IMR-90 (cell line): ENCODE data around the gene ZNF544. TPM values are rescaled to one million over a fixed set of nuclear protein-coding genes. Genes with fewer than 3 reads are reported as not detected.
A peak's percentile ranks its signal among the peaks of the same experiment; 100 is the strongest.

Source experiments
- ATAC-seq: fragments of 200-7000 bp; cut with Tn5 transposase; 2 replicates; pipeline ENCODE4 v1.9.1; 2020; ENCODE audit warnings: low read depth, mild to moderate bottlenecking, moderate library complexity
- BruUV-seq: library from RNA; stranded (reverse); fragments of 400-500 nt; replicated peaks from 2 replicates; lab custom pipeline; 2021; lab: Mats Ljungman, UMichigan
- CTCF ChIA-PET: fragments of 300-600 bp; formaldehyde crosslinking; extraction: SDS; loops from one replicate; lab custom pipeline; 2021; ENCODE audit warnings: antibody characterized with exemption; lab: Yijun Ruan, JAX
- POLR2A ChIA-PET: fragments of 300-600 bp; sonication (Branson Sonifier 250); formaldehyde crosslinking; loops from one replicate; lab custom pipeline; 2022; ENCODE audit warnings: antibody characterized with exemption; ENCODE audit not compliant: unreplicated experiment; lab: Charles Lee
- DNase-seq: peaks from one replicate; pipeline ENCODE4 v3.0.0; 2013
- H2AFZ ChIP-seq: replicated peaks from 2 replicates; pipeline ENCODE3; 2013; ENCODE audit warnings: low read length, mild to moderate bottlenecking; ENCODE audit not compliant: poor library complexity
- H2AK5ac ChIP-seq: 2 replicates; pipeline ENCODE4 v1.6.1; 2013; ENCODE audit warnings: low read depth, low read length, inconsistent platforms
- H2AK9ac ChIP-seq: replicated peaks from 2 replicates; pipeline ENCODE3; 2013; ENCODE audit warnings: mild to moderate bottlenecking, low read depth, low read length, moderate library complexity; ENCODE audit not compliant: poor library complexity
- H2BK120ac ChIP-seq: 2 replicates; pipeline ENCODE4 v1.6.1; 2013; ENCODE audit warnings: low read depth, low read length, inconsistent platforms
- H2BK15ac ChIP-seq: 3 replicates; pipeline ENCODE4 v1.6.1; 2013; ENCODE audit warnings: low read depth, low read length, inconsistent platforms
- H2BK20ac ChIP-seq: 2 replicates; pipeline ENCODE4 v1.6.1; 2013; ENCODE audit warnings: low read depth, mild to moderate bottlenecking, inconsistent platforms, low read length, moderate library complexity
- H2BK5ac ChIP-seq: 2 replicates; pipeline ENCODE4 v1.6.1; 2013; ENCODE audit warnings: mild to moderate bottlenecking, low read depth, low read length, inconsistent platforms; ENCODE audit not compliant: poor library complexity, severe bottlenecking
- H3K14ac ChIP-seq: replicated peaks from 2 replicates; pipeline ENCODE4 v1.6.1; 2013; ENCODE audit warnings: low read depth, low read length, inconsistent platforms
- H3K18ac ChIP-seq: 2 replicates; pipeline ENCODE4 v1.6.1; 2013; ENCODE audit warnings: low read depth, low read length, control low read depth
- H3K23ac ChIP-seq: 2 replicates; pipeline ENCODE4 v1.6.1; 2013; ENCODE audit warnings: low read depth, low read length, inconsistent platforms
- H3K27ac ChIP-seq: 2 replicates; pipeline ENCODE4 v1.5.1; 2013; ENCODE audit warnings: mild to moderate bottlenecking, control low read depth, low read length; ENCODE audit not compliant: insufficient read depth
- H3K27me3 ChIP-seq: 2 replicates; pipeline ENCODE4 v1.6.1; 2013; ENCODE audit warnings: low read length; ENCODE audit not compliant: control insufficient read depth, insufficient read depth
- H3K36me3 ChIP-seq: 2 replicates; pipeline ENCODE4 v1.6.1; 2013; ENCODE audit warnings: low read length, mixed read lengths; ENCODE audit not compliant: control insufficient read depth, insufficient read depth
- H3K4ac ChIP-seq: 2 replicates; pipeline ENCODE4 v1.6.1; 2013; ENCODE audit warnings: low read depth, low read length, inconsistent platforms
- H3K4me1 ChIP-seq: 2 replicates; pipeline ENCODE4 v1.6.1; 2013; ENCODE audit warnings: low read length, mixed read lengths; ENCODE audit not compliant: control insufficient read depth, insufficient read depth
- H3K4me2 ChIP-seq: 2 replicates; pipeline ENCODE4 v1.6.1; 2013; ENCODE audit warnings: low read depth, mild to moderate bottlenecking, control low read depth, low read length, moderate library complexity
- H3K4me3 ChIP-seq: 2 replicates; pipeline ENCODE4 v1.5.1; 2013; ENCODE audit warnings: low read depth, mild to moderate bottlenecking, control low read depth, low read length, moderate library complexity; ENCODE audit not compliant: insufficient read depth
- H3K56ac ChIP-seq: 2 replicates; pipeline ENCODE4 v1.6.1; 2013; ENCODE audit warnings: low read length, inconsistent platforms; ENCODE audit not compliant: insufficient read depth; ENCODE audit errors: extremely low read depth
- H3K79me1 ChIP-seq, 2 experiments: 2 replicates each; pipeline ENCODE4 v1.6.1; 2013; ENCODE audit warnings: low read length in 2 of 2, inconsistent platforms in 1 of 2, low read depth in 1 of 2
- H3K9ac ChIP-seq: 2 replicates; pipeline ENCODE4 v1.6.1; 2013; ENCODE audit warnings: low read depth, low read length, control low read depth
- H3K9me1 ChIP-seq: 2 replicates; pipeline ENCODE4 v1.6.1; 2013; ENCODE audit warnings: low read length, inconsistent platforms; ENCODE audit not compliant: insufficient read depth
- H3K9me3 ChIP-seq: 2 replicates; pipeline ENCODE4 v1.6.1; 2013; ENCODE audit warnings: low read length; ENCODE audit not compliant: control insufficient read depth, insufficient read depth
- H4K20me1 ChIP-seq: 2 replicates; pipeline ENCODE4 v1.6.1; 2013; ENCODE audit warnings: low read length, inconsistent platforms; ENCODE audit not compliant: insufficient read depth
- H4K5ac ChIP-seq: 2 replicates; pipeline ENCODE4 v1.6.1; 2013; ENCODE audit warnings: mild to moderate bottlenecking, low read depth, low read length, control low read depth
- H4K8ac ChIP-seq, 2 experiments: 2 replicates each; pipeline ENCODE4 v1.6.1; 2013; ENCODE audit warnings: low read depth in 2 of 2, low read length in 2 of 2, control low read depth in 1 of 2, inconsistent platforms in 1 of 2
- H4K91ac ChIP-seq: 2 replicates; pipeline ENCODE4 v1.6.1; 2013; ENCODE audit warnings: low read depth, low read length, inconsistent platforms; ENCODE audit not compliant: insufficient read depth
- CHD1 ChIP-seq: IDR thresholded peaks from 2 replicates; pipeline ENCODE4 v1.6.1; 2012; ENCODE audit warnings: low read depth, low read length, improper control_type of control experiment
- SMC3 ChIP-seq: fragments of 150-350 bp; IDR thresholded peaks from 2 replicates; pipeline ENCODE4 v1.6.1; 2016; ENCODE audit warnings: low read depth, mild to moderate bottlenecking, antibody characterized with exemption, low read length, moderate library complexity
- WGBS, 2 experiments: methylation state at CpG; one replicate each; pipeline versions ENCODE4 v1.1.5 to v1.1.7; 2013; ENCODE audit warnings: missing lambda C conversion rate in 2 of 2; ENCODE audit not compliant: insufficient read length in 1 of 2; ENCODE audit errors: extremely low coverage in 2 of 2; 5-methylcytosine and 5-hydroxymethylcytosine counted together
- dilution Hi-C: fragments of 300-500 bp; cut with HindIII; formaldehyde crosslinking; loops from one replicate; pipeline ENCODE4 v1.14.3; 2018; ENCODE audit warnings: low sequenced_read_pairs; ENCODE audit not compliant: unreplicated experiment
- in situ Hi-C: fragments of 300-500 bp; cut with MboI; formaldehyde crosslinking; loops from 3 replicates; pipeline ENCODE4 v1.14.3; 2019; ENCODE audit warnings: low sequenced_read_pairs, inconsistent platforms, mixed read lengths
- intact Hi-C: fragments of 100-400 bp; cut with micrococcal nuclease; formaldehyde crosslinking; loops from 2 replicates; pipeline ENCODE4 v1.10.0; 2022
- polyA plus RNA-seq, 3 experiments: library from polyadenylated mRNA; depleted of rRNA; stranded (reverse); fragments of >200 nt; gene quantifications; 2 replicates each; pipeline ENCODE4 v1.2.3, GENCODE V29; 2012; ENCODE audit warnings: low replicate concordance in 1 of 3
- total RNA-seq: library from RNA; depleted of rRNA; stranded (reverse); fragments of >200 nt; gene quantifications from 2 replicates; pipeline ENCODE4 v1.2.3, GENCODE V29; 2012
- TF ChIP-seq, protein P1 (sequence below): conservative IDR thresholded peaks from 2 replicates; pipeline ENCODE4 v1.5.1; 2012; ENCODE audit warnings: mild to moderate bottlenecking, low read depth, low read length, improper control_type of control experiment

The ZNF544 gene
- total and polyA plus RNA-seq, 2 of the 4 experiments (the other 2 are of a cell fraction) = 19.3 to 45.9 TPM

DNA sequence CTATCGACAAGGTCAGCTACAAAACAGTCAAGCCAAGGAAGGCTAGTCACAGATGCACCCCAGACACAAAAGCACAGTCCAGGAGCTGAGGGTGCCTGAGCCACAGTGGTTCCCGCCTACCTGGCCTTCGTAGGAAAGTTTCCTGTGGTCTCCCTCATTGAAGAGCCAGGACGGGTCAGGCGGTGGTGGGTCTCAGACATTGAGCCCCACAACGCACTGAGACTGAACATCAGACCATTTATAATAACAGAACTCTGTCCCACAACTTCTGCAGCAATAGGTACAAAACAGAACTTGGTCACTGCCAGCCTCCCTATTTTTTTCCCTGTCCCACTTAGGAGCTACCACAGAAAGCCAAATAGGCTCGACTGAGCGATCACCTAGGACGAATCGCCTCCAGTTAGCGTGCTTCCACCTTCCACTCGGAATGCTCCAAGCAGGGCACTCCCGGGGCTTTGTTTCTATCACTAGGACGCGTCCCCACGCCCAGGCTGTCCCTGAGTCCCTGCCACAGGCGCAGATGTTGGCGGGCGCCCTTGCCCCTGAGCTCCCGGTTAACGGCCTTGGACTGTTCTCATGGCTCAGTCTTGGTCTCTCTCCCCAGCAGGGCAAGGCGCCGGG lies 640 bp upstream of the ZNF544 start (continued):
- no peak for TF ChIP-seq SMC3

DNA sequence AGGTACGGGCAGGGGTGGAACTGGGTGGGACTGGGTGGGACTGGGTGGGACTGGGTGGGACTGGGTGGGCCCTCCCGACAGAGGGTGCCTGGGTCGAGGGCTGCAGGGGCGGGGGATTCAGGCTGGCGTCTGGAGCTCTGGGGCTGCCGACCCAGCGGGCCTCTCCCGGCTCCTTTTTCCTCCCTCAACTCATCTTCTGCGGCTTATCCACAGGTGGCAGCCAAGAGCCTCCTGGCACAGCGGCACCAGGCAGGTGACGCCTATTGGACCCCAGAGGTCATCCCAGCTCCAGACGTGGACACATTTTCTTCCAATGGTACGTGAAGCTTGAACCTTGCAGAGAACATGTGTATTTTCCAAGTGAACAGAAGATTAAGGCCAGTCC lies 533 bp downstream of the ZNF544 start:
- dilution Hi-C loops (no loop called here), intact Hi-C loops (no loop called here), in situ Hi-C loops (no loop called here)
- peak overlapping the region; percentile 57 for H2BK5ac ChIP-seq
- H2AK9ac ChIP-seq = peak overlapping the region; percentile 94
- H2BK120ac ChIP-seq = no peak overlapping the region
- peak overlapping the region; percentile 73 for H3K4me3 ChIP-seq
- H4K8ac ChIP-seq = peak overlapping the region; percentile 91 to 92
- no peak overlapping the region for H2BK20ac ChIP-seq
- no peaks in the 10 kb centered on the region for H4K20me1 ChIP-seq
- peaks cover 27 to 38% of the 10 kb centered on the region in 2 experiments for H3K79me1 ChIP-seq
- BruUV-seq = no TSS peak
- CTCF ChIA-PET = no interaction called here
- H3K27ac ChIP-seq = peak overlapping the region; percentile 76; the same call in 1 of the 2 replicates
- peak overlapping the region; percentile 71 for H3K9ac ChIP-seq
- 13% methylated on average over 3 of the region's 13 CpGs; no CpG with 5 or more reads in 1 of the 2 experiments for WGBS, 2 experiments
- TF ChIP-seq CHD1 = no peak
- TF ChIP-seq, protein P1, sequence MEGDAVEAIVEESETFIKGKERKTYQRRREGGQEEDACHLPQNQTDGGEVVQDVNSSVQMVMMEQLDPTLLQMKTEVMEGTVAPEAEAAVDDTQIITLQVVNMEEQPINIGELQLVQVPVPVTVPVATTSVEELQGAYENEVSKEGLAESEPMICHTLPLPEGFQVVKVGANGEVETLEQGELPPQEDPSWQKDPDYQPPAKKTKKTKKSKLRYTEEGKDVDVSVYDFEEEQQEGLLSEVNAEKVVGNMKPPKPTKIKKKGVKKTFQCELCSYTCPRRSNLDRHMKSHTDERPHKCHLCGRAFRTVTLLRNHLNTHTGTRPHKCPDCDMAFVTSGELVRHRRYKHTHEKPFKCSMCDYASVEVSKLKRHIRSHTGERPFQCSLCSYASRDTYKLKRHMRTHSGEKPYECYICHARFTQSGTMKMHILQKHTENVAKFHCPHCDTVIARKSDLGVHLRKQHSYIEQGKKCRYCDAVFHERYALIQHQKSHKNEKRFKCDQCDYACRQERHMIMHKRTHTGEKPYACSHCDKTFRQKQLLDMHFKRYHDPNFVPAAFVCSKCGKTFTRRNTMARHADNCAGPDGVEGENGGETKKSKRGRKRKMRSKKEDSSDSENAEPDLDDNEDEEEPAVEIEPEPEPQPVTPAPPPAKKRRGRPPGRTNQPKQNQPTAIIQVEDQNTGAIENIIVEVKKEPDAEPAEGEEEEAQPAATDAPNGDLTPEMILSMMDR = peak; percentile 33; the same call in 1 of the 2 replicates
- no peak overlapping the region for H2AK5ac ChIP-seq
- peaks cover 5% of the 10 kb centered on the region for H3K4me1 ChIP-seq
- peaks cover 40% of the 10 kb centered on the region for H3K9me3 ChIP-seq
- H2BK15ac ChIP-seq = no peak overlapping the region
- DNase-seq = peak; percentile 12
- peak; percentile 19 for ATAC-seq
- H2AFZ ChIP-seq = peak overlapping the region; percentile 93
- peak overlapping the region; percentile 95 for H3K4me2 ChIP-seq
- no peak overlapping the region; the same call in 1 of the 2 replicates for H4K91ac ChIP-seq
- H3K56ac ChIP-seq = no peak overlapping the region
- POLR2A ChIA-PET = interaction anchor here (0.5 kb wide), 1 partner anchor 12 kb away, joined by 3 read pairs; no protein-coding TSS in a partner anchor
- peaks cover 36% of the 10 kb centered on the region for H3K36me3 ChIP-seq
- H3K18ac ChIP-seq = no peak overlapping the region
- H4K5ac ChIP-seq = peak overlapping the region; percentile 87
- peak overlapping the region; percentile 76 for H3K4ac ChIP-seq
- no peaks in the 10 kb centered on the region for H3K27me3 ChIP-seq
- H3K9me1 ChIP-seq = peaks cover 6% of the 10 kb centered on the region; the same call in 1 of the 2 replicates
- peak overlapping the region; percentile 60; the same call in 1 of the 2 replicates for H3K14ac ChIP-seq
- H3K23ac ChIP-seq = no peak overlapping the region
